Measurements from ENCODE around the gene EPN2. TPM values are rescaled to one million over a fixed set of nuclear protein-coding genes. Genes with fewer than 3 reads are reported as not detected.

Gene EPN2
- total RNA-seq, 1 experiment from 2014 or later: 57.8 TPM

GRCh38 chr17:19250421-19251173 lies 13.4 kb downstream of the EPN2 start:
- no peak overlapping the region for H2BK20ac ChIP-seq (ENCODE audit: low read depth, low read length, poor library complexity, severe bottlenecking)
- no peak overlapping the region for H4K8ac ChIP-seq (replicated peaks; ENCODE audit: insufficient read length, low read depth, low read length)
- TF ChIP-seq CTCF (conservative IDR thresholded peaks at IDR 0.05): no peak
- no peak overlapping the region for H3K23ac ChIP-seq (ENCODE audit: insufficient read length, low read depth, low read length)
- no peak overlapping the region for H3K9ac ChIP-seq (ENCODE audit: extremely low read depth, insufficient read length, low read length)
- H2BK15ac ChIP-seq (ENCODE audit: low read depth, low read length): no peak overlapping the region
- no peak overlapping the region for H2AFZ ChIP-seq (ENCODE audit: low read length)
- H2BK120ac ChIP-seq (ENCODE audit: low read depth, low read length, poor library complexity, severe bottlenecking): no peak overlapping the region
- H2BK5ac ChIP-seq (ENCODE audit: insufficient read length, low read length): no peak overlapping the region
- Mint-ChIP-seq H3K4me1 (peaks cover 30 to 34% of the 10 kb centered on the region in 2 experiments), H3K27me3 (ENCODE audit: low read depth) (no peaks in the 10 kb centered on the region), H3K9me3 (peaks cover 5 to 6% of the 10 kb centered on the region in 2 experiments; a peak in 4 of 5 replicates), H3K4me3 (no peak overlapping the region), H3K27ac (peak overlapping the region in 2 of 3 experiments; percentile 6 to 7; a peak in 3 of 7 replicates), H3K36me3 (ENCODE audit: insufficient read depth in 1 of 3, low read depth in 3 of 3) (peaks cover 8 to 19% (median 10%) of the 10 kb centered on the region in 3 experiments)
- no peak overlapping the region for H3K4ac ChIP-seq (ENCODE audit: low read depth, low read length)
- H3K79me1 ChIP-seq (ENCODE audit: insufficient read depth, low read depth, low read length, poor library complexity, severe bottlenecking): peaks cover 3% of the 10 kb centered on the region
- no peaks in the 10 kb centered on the region for H3K23me2 ChIP-seq (ENCODE audit: insufficient read length, low read depth, low read length, poor library complexity, severe bottlenecking)
- H2BK12ac ChIP-seq (ENCODE audit: insufficient read length, low read depth, low read length): no peak overlapping the region
- H3K4me2 ChIP-seq (ENCODE audit: insufficient read depth, insufficient read length, low read length): no peak overlapping the region
- DNase-seq: no peak
- H4K5ac ChIP-seq (ENCODE audit: insufficient read length, low read depth, low read length): no peak overlapping the region
- no peaks in the 10 kb centered on the region for H3K9me3 ChIP-seq (ENCODE audit: control insufficient read depth, low read depth, low read length)
- H3K4me1 ChIP-seq (ENCODE audit: insufficient read depth, low read length): 0 out of 2 replicates have a peak, but pooled peaks cover 2% of the 10 kb centered on the region
- no peak overlapping the region for H3K27ac ChIP-seq (ENCODE audit: insufficient read length, low read depth, low read length)
- H3K27me3 ChIP-seq (ENCODE audit: insufficient read depth, low read length): no peaks in the 10 kb centered on the region
- H3K18ac ChIP-seq (ENCODE audit: insufficient read length, low read depth, low read length): no peak overlapping the region
- H4K20me1 ChIP-seq (ENCODE audit: control insufficient read depth, insufficient read depth, insufficient read length): no peaks in the 10 kb centered on the region
- H3T11ph ChIP-seq (ENCODE audit: low read length): no peak overlapping the region
- H2AK5ac ChIP-seq (ENCODE audit: insufficient read length, low read length): no peak overlapping the region
- H3K79me2 ChIP-seq (ENCODE audit: insufficient read depth, low read length): peaks cover 4% of the 10 kb centered on the region; the same call in 1 of the 2 replicates
- no peak overlapping the region for H3K14ac ChIP-seq (ENCODE audit: insufficient read depth, low read length)
- WGBS (ENCODE audit: extremely low coverage, insufficient read length, low lambda C conversion rate): no CpG with 5 or more reads among the region's 4 CpGs
- no peak overlapping the region for H3K56ac ChIP-seq (ENCODE audit: insufficient read length, low read depth, low read length)
- no peak overlapping the region for H4K91ac ChIP-seq (ENCODE audit: insufficient read length, low read depth, low read length)

All from H9 (cell line).